Measurements from ENCODE around the gene INTS13.

- TF ChIP-seq CTCF (IDR thresholded peaks at IDR 0.05) (no peak), POLR2A (IDR thresholded peaks at IDR 0.05) (no peak), POLR2AphosphoS5 (IDR thresholded peaks at IDR 0.05) (no peak)
Measured at GRCh38 chr12:26938701-26939062, 901 bp upstream of the INTS13 start.
